Measurements from ENCODE around the gene GRM4.

GRM4 gene

GRCh38 chr6:33974030-33974429, 171.9 kb downstream of the GRM4 start:
- no peak for FAIRE-seq

GRCh38 chr6:33971580-33971979, 174.3 kb downstream of the GRM4 start:
- FAIRE-seq = no peak

Data from TTC549 (cell line).